Adrenal gland (tissue), 12 donors: ENCODE measurements around the gene PTPRN2. TPM values are rescaled to one million over a fixed set of nuclear protein-coding genes. Genes with fewer than 3 reads are reported as not detected.

ENCODE experiments used
- DNase-seq, 7 donors: peaks; one replicate each; pipeline ENCODE4 v3.0.0-alpha.2; 2019 to 2020
- H3K27ac ChIP-seq, 5 donors: fragments of 200-600 bp; sonication (generic) in 4 of 5; 1 replicate in 3 of 5; 2 replicates in 2 of 5; pipeline versions ENCODE4 v1.5.1 to v1.8.0; 2016 to 2020; ENCODE audit warnings: mild to moderate bottlenecking in 1 of 5
- H3K27me3 ChIP-seq: fragments of 200-600 bp; 2 replicates; pipeline ENCODE4 v1.8.0; 2021
- H3K36me3 ChIP-seq, 2 donors: fragments of 200-600 bp; replicated peaks in 1 of 2; 1 replicate in 1 of 2; 2 replicates in 1 of 2; pipeline versions ENCODE4 v1.5.1 to v1.8.0; 2018 to 2022
- H3K4me1 ChIP-seq, 2 donors: fragments of 200-600 bp; replicated peaks in 1 of 2; 1 replicate in 1 of 2; 2 replicates in 1 of 2; pipeline versions ENCODE4 v1.5.1 to v1.8.0; 2018 to 2021
- H3K4me3 ChIP-seq, 4 donors: fragments of 200-600 bp; sonication (generic) in 3 of 4; one replicate each; pipeline ENCODE4 v1.5.1; 2016 to 2018
- H3K9me3 ChIP-seq, 3 donors: fragments of 200-600 bp; sonication (generic) in 1 of 3; replicated peaks in 1 of 3; 1 replicate in 2 of 3; 2 replicates in 1 of 3; pipeline versions ENCODE4 v1.5.1 to v1.8.0; 2016 to 2021
- POLR2A ChIP-seq, 2 donors: fragments of 450-650 bp; IDR thresholded peaks; one replicate each; pipeline ENCODE4 v1.6.1; 2017; ENCODE audit warnings: antibody characterized with exemption in 2 of 2, mild to moderate bottlenecking in 2 of 2, moderate library complexity in 1 of 2
- WGBS, 4 donors: extraction: QIAGEN DNeasy Blood & Tissue Kit in 2 of 4; methylation state at CpG; one replicate each; pipeline versions ENCODE4 v1.1.5 to v1.1.7; 2013 to 2017; 5-methylcytosine and 5-hydroxymethylcytosine counted together
- intact Hi-C, 2 donors: fragments of 100-400 bp; cut with DNase I; formaldehyde crosslinking; loops; one replicate each; pipeline versions ENCODE4 v1.14.1 to v1.15.0; 2022 to 2023
- polyA plus RNA-seq, 3 donors: library from polyadenylated mRNA; stranded (reverse); fragments of 200-250 nt in 2 of 3; fragments of 350-450 nt in 1 of 3; fragmentation: Illumina TruSeq in 1 of 3; extraction: RNeasy Lipid Tissue Mini Kit (QIAGEN cat#74804) in 1 of 3; gene quantifications; one replicate each; pipeline ENCODE4 v1.2.3, GENCODE V29; 2013 to 2014
- total RNA-seq, 9 donors: library from RNA; depleted of rRNA in 4 of 9; stranded (reverse); fragments of >200 nt in 4 of 9; fragments of 120-200 nt in 1 of 9; fragmentation: NEBNext Ultra II Directional in 1 of 9; extraction: Animal tissue kit (Norgen Biotek cat#: 25700) in 1 of 9; gene quantifications; one replicate each; pipeline versions ENCODE4 v1.1.0 to v1.2.4, GENCODE V29; 2013 to 2023
- TF ChIP-seq, protein P1 (sequence below), 6 experiments: fragments of 450-650 bp in 4 of 6; fragments of 200-600 bp in 2 of 6; sonication (generic) in 1 of 6; IDR thresholded peaks; 1 replicate in 5 of 6; 2 replicates in 1 of 6; pipeline versions ENCODE4 v1.5.1 to v1.8.0; 2016 to 2021; ENCODE audit warnings: antibody characterized with exemption in 6 of 6, mild to moderate bottlenecking in 2 of 6, moderate library complexity in 1 of 6
- donor health status: healthy with polysubstance abuse.
- donor health status: Bipolar disorder and iron deficiency.
- donor health status: DM: yes; HTN: yes; CAD: no.
- donor health status: DM: no; HTN: no; CAD: no.
- donor health status: DM: no; HTN: no; CAD: no.
- donor health status: DM: yes; HTN: yes; CAD: no.

PTPRN2 gene
- total and polyA plus RNA-seq, 12 donors: 2.2 to 16.2 (median 3.4) TPM

DNA sequence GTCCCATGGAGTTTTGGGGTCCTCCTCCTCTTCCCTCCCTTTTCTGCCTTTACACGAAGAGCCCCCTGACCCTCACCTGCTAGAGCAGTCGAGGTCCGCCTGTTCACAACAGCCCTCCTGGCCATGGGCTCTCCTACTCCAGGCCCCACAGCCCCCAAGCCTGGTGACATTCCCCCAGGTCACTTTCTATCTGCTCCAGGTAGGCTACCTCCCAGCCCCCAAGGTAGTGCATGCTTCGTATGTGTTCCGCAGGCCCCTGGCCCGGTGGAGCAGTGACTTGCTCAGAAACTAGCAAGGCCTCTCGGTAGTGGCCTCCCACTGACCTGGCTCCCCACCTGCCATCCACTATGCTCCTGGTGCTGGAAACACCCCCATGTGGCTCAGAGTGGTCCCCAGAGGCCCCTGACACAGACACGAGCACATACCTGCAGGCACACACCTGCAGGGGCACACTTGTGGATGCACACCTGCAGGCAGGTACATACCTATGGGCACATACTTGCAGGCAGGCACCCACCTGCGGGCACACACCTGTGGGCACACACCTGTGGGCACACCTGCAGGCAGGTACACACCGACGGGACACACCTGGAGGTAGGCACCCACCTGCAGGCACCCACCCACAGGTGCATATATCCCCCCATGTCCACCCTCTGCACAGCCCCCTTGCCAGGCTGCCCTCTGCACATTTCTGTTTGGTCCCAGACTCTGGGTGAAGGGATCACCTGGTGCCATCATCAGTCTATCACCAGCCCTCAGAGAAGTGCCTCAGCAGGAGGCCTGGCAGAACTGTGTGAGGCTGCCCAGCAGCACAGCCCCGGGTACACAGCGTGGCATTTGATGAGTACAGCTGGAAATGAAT is 322.5 kb downstream of the PTPRN2 start:
- TF ChIP-seq, protein P1, sequence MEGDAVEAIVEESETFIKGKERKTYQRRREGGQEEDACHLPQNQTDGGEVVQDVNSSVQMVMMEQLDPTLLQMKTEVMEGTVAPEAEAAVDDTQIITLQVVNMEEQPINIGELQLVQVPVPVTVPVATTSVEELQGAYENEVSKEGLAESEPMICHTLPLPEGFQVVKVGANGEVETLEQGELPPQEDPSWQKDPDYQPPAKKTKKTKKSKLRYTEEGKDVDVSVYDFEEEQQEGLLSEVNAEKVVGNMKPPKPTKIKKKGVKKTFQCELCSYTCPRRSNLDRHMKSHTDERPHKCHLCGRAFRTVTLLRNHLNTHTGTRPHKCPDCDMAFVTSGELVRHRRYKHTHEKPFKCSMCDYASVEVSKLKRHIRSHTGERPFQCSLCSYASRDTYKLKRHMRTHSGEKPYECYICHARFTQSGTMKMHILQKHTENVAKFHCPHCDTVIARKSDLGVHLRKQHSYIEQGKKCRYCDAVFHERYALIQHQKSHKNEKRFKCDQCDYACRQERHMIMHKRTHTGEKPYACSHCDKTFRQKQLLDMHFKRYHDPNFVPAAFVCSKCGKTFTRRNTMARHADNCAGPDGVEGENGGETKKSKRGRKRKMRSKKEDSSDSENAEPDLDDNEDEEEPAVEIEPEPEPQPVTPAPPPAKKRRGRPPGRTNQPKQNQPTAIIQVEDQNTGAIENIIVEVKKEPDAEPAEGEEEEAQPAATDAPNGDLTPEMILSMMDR (IDR thresholded peaks at IDR 0.05): no peak
- DNase-seq: no peak
- H3K4me1 ChIP-seq: no peaks in the 10 kb centered on the region
- intact Hi-C loops: no loop called here
- H3K36me3 ChIP-seq: no peaks in the 10 kb centered on the region
- H3K9me3 ChIP-seq: no peaks in the 10 kb centered on the region
- no peaks in the 10 kb centered on the region for H3K27me3 ChIP-seq
- no peak overlapping the region for H3K27ac ChIP-seq
- 76 to 94% (median 87%) methylated on average over 11 to 13 of the region's 13 CpGs for WGBS, 4 donors
- H3K4me3 ChIP-seq: no peak overlapping the region

- Histone ChIP-seq H3K4me3 (no peak overlapping the region), H3K36me3 (no peaks in the 10 kb centered on the region), H3K9me3 (no peaks in the 10 kb centered on the region), H3K27me3 (no peaks in the 10 kb centered on the region), H3K27ac (no peak overlapping the region), H3K4me1 (no peaks in the 10 kb centered on the region)
- intact Hi-C loops: no loop called here
- TF ChIP-seq POLR2A (IDR thresholded peaks at IDR 0.05): no peak
- TF ChIP-seq, protein P1 (IDR thresholded peaks at IDR 0.05): no peak
- WGBS, 4 donors: 85 to 90% (median 87%) methylated on average over 23 to 25 of the region's 25 CpGs
- DNase-seq: no peak
Observed at GRCh38 chr7:158263964-158264748, 323.5 kb downstream of the PTPRN2 start.

DNA sequence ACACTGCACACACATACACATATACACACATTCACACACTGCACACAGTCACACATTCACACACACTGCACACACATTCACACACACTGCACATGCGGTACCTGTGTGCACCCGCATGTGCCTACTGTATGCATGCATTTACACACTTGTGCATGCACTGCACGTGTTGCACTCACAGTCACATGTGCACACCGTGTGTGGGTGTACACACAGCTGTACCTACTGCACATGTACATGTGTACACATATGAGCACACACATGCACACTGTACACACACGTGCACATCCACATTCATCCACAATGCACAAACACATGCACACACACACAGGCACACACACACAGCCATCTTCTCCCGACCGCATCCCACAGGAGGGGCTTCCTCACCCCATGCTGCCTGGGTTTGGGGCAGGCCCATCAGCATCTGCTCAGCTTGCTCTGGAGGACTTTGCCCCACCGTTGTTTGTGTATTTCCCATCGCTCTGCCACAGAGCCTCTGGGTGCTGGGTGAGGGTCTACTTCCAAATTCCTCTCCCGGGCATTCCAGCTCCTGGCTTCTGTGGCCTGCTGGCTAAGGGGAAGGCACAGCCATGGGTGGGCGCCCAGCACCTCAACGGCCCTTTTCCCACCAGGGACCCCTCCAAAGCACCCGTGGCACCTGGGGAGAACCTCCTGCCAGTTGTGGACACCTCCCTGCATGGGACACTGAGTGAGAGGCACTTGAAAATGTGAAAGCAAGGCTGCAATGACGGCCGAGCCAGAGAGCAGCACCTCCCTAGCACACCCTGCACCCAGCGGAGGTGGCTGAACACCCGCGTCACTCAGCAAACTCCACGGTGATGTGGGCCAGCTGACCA is 324.3 kb downstream of the PTPRN2 start:
- Histone ChIP-seq H3K27ac (no peak overlapping the region), H3K4me1 (no peaks in the 10 kb centered on the region), H3K9me3 (no peaks in the 10 kb centered on the region), H3K27me3 (no peaks in the 10 kb centered on the region), H3K36me3 (no peaks in the 10 kb centered on the region), H3K4me3 (no peak overlapping the region)
- 82 to 90% (median 90%) methylated on average over 12 to 19 of the region's 19 CpGs for WGBS, 4 donors
- DNase-seq: no peak
- intact Hi-C loops: no loop called here
- TF ChIP-seq, protein P1 (IDR thresholded peaks at IDR 0.05): no peak
- TF ChIP-seq POLR2A (IDR thresholded peaks at IDR 0.05): no peak
